Measurements from ENCODE around the gene STAC3.

STAC3 gene

GRCh38 chr12:57235728-57236131 is 15.3 kb downstream of the STAC3 start:
- peak in 1 of 2 experiments; percentile 20 for DNase-seq

GRCh38 chr12:57235017-57235727 is 15.8 kb downstream of the STAC3 start:
- peak in 1 of 2 experiments; percentile 14 for DNase-seq

- DNase-seq = no peak
These were observed 16.4 kb downstream of the STAC3 start for GRCh38 chr12:57234571-57235016.

GRCh38 chr12:57234233-57234570 is 16.8 kb downstream of the STAC3 start:
- no peak for DNase-seq

- DNase-seq = no peak
These were observed 17.4 kb downstream of the STAC3 start for GRCh38 chr12:57233357-57234232.

- DNase-seq = no peak
These were observed 18.7 kb downstream of the STAC3 start for GRCh38 chr12:57232156-57232756.

- no peak for DNase-seq
These were observed 19.5 kb downstream of the STAC3 start for GRCh38 chr12:57231276-57232021.

GRCh38 chr12:57230381-57231155 is 20.4 kb downstream of the STAC3 start:
- no peak for DNase-seq

- peak; percentile 93 to 97 for DNase-seq
These were observed 21.2 kb downstream of the STAC3 start, which contains the start of gene SHMT2 for GRCh38 chr12:57229634-57230380. Gene SHMT2, plus strand, starts transcription at chr12:57229711. Its CDS starts 68 bp downstream, at chr12:57229779.

- DNase-seq = peak in 1 of 2 experiments; percentile 39
These were observed 21.8 kb downstream of the STAC3 start for GRCh38 chr12:57229046-57229633.

- DNase-seq = no peak
These were observed 23.5 kb downstream of the STAC3 start for GRCh38 chr12:57227315-57228115.

GRCh38 chr12:57226588-57227314 is 24.2 kb downstream of the STAC3 start:
- no peak for DNase-seq

GRCh38 chr12:57225680-57226210 is 25.2 kb downstream of the STAC3 start:
- no peak for DNase-seq

- DNase-seq = peak; percentile 72
These were observed 25.9 kb downstream of the STAC3 start for GRCh38 chr12:57224973-57225679.

GRCh38 chr12:57224278-57224972 is 26.6 kb downstream of the STAC3 start:
- DNase-seq = peak in 1 of 2 experiments; percentile 15

GRCh38 chr12:57223191-57224165 is 27.5 kb downstream of the STAC3 start:
- DNase-seq = no peak
